Gastrocnemius medialis (tissue), 4 donors: Measurements from ENCODE around the gene PTGIS.

Source experiments
- CTCF ChIP-seq, 5 experiments: fragments of 450-650 bp in 3 of 5; fragments of 200-600 bp in 2 of 5; sonication (generic) in 2 of 5; IDR thresholded peaks in 4 of 5; conservative IDR thresholded peaks in 1 of 5; 1 replicate in 4 of 5; 2 replicates in 1 of 5; pipeline ENCODE4 v1.5.1; 2016 to 2019; ENCODE audit warnings: antibody characterized with exemption in 5 of 5, mild to moderate bottlenecking in 3 of 5, moderate library complexity in 3 of 5
- POLR2A ChIP-seq, 2 donors: fragments of 450-650 bp; IDR thresholded peaks; one replicate each; pipeline ENCODE4 v1.6.1; 2017; ENCODE audit warnings: antibody characterized with exemption in 2 of 2, mild to moderate bottlenecking in 2 of 2, moderate library complexity in 2 of 2

DNA sequence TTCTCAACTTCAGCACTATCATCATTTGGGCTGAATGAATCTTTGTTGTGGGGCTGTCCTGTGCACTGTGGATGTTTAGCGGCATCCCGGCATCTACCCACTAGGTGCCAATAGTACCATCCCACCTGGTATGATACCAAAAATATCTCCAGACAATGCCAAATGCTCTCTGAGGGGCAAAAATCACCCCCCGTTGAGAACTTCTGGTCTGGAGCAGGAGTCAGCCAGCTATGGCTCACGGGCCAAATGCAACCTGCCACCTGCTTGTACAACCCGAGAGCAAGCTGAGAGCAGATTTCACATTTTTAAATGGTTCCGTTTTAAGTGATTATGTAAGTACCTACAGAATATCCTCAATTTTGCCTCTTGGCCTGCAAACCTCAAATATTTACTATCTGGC is 112.2 kb downstream of the PTGIS start:
- TF ChIP-seq CTCF (IDR thresholded peaks at IDR 0.05 in 4 of 5, conservative IDR thresholded peaks at IDR 0.05 in 1 of 5) (no peak), POLR2A (IDR thresholded peaks at IDR 0.05) (no peak)
